HG02973 (cell line): Measurements from ENCODE around the gene SLC44A4.
"Not testable (repeated sequence)": the region's sequence is repeated elsewhere in the genome, so short reads cannot be mapped to it uniquely, and the experiment has no call there.

ENCODE experiments used
- ATAC-seq: cut with Tn5 transposase; IDR thresholded peaks from one replicate; pipeline ENCODE4 v1.9.1; 2021; ENCODE audit warnings: moderate library complexity; ENCODE audit not compliant: unreplicated experiment

SLC44A4 gene

DNA sequence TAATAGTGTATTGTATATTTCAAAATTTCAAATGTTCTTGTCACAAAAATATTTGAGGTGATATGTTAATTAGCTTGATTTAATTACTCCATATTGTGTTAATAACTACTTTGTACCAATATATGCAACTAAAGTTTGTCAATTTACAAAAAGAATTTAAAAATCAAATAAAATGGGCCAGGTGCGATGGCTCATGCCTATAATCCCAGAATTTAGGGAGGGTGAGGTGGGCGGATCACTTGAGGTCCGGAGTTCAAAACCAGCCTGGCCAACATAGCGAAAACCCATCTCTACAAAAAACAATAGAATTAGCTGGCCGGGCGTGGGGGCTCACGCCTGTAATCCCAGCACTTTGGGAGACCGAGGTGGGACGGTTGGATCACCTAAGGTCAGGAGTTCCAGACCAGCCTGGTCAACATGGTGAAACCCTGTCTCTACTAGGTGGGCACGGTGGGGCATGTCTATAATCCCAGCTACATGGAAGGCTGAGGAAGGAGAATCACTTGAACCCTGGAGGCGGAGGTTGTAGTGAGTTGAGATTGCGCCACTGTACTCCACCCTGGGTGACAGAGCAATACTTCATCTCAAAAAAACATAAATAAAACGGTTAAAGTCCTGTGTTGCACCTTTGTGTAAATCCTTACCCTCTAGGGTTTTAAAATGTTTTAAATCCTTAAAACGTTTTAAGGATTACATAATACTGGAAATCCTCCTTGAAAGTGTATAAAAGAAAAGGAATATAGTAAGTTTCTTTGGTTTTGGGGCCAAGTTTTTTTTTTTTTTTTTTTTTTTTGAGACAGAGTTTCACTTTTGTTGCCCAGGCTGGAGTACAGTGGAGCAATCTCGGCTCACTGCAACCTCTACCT, 47.2 kb downstream of the SLC44A4 start:
- ATAC-seq: no peak

DNA sequence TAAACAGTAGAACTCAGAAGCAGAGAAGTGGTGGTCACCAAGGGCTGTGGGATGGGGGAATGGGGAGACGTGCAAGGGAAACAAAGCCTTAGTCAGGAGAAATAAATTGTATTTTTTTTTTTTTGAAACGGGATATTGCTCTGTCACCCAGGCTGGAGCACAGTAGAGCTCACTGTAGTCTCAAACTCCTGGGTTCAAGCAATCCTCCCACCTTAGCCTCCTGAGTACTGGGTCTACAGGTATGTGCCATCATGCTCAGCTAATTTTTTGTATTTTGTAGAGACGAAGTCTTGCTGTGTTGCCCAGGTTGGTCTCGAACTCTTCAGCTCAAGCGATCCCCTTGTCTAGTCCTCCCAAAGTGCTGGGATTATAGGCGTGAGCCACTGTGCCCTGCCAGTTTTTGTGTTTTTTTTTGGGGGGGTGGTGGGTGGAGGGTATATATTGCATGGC, 47.9 kb downstream of the SLC44A4 start:
- ATAC-seq: no peak

DNA sequence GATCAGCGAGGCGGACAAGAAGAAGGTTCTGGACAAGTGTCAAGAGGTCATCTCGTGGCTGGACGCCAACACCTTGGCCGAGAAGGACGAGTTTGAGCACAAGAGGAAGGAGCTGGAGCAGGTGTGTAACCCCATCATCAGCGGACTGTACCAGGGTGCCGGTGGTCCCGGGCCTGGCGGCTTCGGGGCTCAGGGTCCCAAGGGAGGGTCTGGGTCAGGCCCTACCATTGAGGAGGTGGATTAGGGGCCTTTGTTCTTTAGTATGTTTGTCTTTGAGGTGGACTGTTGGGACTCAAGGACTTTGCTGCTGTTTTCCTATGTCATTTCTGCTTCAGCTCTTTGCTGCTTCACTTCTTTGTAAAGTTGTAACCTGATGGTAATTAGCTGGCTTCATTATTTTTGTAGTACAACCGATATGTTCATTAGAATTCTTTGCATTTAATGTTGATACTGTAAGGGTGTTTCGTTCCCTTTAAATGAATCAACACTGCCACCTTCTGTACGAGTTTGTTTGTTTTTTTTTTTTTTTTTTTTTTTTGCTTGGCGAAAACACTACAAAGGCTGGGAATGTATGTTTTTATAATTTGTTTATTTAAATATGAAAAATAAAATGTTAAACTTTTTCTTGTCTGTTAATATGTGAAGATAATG, 49.0 kb downstream of the SLC44A4 start:
- ATAC-seq: no peak

DNA sequence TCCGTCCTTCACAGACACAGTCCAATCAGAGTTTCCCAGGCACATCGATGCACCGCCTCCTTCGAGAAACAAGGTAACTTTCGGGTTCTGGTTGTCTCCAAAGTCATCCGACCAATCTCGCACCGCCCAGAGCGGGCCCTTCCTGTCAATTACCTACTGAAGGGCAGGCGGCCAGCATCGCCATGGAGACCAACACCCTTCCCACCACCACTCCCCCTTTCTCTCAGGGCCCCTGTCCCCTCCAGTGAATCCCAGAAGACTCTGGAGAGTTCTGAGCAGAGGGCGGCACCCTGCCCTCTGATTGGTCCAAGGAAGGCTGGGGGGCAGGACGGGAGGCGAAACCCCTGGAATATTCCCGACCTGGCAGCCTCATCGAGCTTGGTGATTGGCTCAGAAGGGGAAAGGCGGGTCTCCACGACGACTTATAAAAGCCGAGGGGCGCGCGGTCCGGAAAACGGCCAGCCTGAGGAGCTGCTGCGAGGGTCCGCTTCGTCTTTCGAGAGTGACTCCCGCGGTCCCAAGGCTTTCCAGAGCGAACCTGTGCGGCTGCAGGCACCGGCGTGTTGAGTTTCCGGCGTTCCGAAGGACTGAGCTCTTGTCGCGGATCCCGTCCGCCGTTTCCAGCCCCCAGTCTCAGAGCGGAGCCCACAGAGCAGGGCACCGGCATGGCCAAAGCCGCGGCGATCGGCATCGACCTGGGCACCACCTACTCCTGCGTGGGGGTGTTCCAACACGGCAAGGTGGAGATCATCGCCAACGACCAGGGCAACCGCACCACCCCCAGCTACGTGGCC, 51.3 kb downstream of the SLC44A4 start, which contains the start of gene HSPA1B:
Gene HSPA1B (plus strand): TSS at position 453 of the 794 bp plus-strand sequence. CDS start 213 bp downstream, at position 666.
- ATAC-seq: peak; percentile 55

DNA sequence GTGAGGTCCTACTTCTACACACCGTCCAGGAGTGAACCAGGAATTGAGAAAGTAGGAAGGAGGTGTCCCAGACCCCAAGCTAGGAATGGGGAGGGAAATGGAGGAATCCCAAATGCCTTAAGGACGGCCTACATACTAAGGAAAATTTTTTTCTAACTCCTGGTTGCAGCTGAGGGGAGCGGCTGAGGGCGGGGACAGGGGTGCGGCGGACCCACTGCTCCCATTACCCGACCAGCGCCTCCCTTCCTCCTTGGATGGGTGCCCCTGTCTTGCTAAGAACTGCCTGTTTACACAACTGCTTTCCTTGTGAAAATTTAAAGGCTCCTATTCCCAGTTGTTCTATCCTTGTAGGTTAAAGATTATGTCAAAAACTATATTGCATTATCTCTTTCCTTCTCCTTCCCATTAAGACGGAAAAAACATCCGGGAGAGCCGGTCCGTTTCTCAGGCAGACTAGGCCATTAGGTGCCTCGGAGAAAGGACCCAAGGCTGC, 52.0 kb downstream of the SLC44A4 start:
- no peak for ATAC-seq

DNA sequence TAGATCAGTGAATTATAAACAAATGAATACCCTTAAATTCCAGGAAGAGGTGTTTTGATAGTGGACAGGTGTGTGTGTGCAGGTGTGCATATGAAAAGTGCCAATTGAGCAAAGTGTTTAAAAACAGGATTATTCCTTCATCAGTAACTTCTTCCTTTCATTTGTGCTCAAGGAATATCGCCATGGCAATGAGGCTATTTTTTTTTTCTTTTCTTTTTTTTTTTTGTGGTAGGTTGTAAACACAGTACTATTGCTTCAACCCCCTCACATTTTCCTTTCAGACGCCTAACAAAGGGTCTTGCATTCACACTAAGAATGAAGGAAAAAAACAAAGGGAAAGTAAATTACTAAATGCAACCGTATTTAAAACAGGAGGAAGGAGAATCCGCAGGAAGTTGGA, 53.2 kb downstream of the SLC44A4 start:
- ATAC-seq: no peak

DNA sequence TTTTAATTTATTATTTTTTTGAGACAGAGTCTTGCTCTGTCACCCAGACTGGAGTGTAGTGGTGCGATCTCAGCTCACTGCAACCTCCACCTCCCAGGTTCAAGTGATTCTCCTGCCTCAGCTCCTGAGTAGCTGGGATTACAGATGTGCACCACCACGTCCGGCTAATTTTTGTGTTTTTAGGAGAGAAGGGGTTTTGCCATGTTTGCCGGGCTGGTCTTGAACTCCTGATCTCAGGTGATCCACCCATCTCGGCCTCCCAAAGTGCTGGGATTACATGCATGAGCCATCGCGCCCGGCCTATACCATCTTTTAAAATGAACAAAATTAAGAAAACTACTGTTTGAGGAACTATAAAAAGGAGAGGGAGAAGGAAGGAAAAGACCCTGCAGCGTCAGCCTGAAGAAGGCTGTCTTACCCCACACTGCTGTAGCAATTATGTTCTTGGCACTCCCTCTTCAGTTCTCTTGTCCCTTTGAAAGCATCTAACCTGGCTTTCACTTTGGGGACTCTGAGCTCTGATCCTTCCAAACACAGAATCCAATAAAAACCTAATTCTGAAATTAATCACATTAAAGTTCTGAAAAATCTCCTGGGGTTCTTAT, 55.1 kb downstream of the SLC44A4 start:
- not testable (repeated sequence) for ATAC-seq

DNA sequence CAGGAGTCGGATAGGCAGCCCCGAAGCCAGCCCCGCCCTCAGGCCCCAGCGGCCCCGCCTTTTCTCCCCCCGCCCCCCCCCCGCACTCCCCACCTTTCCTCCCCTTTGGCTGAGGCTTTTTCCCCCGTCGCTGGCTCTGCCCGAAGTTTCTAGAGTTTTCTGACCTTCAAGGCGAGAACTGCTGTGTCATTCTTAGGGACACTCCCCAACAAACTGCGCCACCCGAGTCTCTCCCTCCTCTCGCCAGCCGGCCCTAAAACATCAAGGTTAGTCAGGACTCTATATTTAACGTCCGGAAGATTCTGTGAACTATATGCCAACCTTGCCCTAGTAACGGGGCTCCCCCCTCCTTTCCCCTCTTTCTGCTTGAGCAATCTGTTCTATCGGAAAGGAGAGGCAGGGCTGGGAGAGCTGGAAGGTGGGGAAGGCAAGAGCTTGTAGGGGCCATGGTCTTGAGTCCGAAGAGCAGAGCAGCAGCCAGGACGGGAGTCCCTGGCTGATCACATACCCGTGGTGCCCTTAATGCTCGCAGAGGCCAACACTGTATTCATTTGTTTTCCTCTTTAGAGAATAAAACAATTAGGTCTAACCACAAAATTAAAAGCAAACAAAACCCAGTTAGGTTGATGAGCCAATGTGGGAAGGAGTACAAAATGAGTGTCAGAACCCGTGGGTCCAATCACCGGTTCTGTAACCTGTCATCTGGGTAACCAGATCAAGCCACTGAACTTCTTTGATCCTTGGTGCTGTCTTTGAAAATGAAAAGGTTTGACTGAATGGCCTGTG, 56.6 kb downstream of the SLC44A4 start:
- no peak for ATAC-seq

DNA sequence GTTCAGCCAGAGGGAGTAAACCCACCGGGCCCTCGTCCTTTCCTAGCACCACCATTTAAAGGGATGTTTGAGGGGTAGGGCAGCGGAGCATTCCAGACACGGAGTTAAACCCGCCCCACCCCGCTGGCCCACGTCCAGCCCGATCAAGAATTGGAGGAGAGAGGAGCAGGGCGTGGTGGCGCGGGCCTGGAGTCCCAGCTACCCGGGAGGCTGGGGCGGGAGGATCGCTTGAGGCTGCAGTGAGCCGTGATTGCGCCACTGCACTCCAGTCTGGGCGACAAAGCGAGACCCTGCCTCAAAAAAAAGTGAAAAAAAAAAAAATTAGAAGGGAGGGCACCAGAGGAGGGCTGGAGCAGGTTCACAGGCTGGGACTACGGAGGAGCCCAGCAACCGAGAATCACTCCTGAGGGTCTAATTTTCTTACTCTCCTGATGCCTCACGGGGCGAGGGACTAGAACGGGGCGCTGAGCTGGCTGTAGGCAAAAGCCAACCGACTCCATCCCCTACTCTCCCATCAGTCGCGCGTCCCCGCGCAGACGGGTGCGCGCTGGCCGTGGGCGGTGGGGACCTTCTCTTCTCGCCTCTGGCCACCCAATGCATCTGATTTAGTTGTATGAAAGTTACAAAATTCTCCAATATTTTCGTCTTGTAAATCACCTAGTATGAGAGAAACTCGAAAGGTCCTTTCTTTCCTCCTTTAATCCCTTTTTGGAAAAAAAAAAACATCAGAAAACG, 57.3 kb downstream of the SLC44A4 start:
- no peak for ATAC-seq

DNA sequence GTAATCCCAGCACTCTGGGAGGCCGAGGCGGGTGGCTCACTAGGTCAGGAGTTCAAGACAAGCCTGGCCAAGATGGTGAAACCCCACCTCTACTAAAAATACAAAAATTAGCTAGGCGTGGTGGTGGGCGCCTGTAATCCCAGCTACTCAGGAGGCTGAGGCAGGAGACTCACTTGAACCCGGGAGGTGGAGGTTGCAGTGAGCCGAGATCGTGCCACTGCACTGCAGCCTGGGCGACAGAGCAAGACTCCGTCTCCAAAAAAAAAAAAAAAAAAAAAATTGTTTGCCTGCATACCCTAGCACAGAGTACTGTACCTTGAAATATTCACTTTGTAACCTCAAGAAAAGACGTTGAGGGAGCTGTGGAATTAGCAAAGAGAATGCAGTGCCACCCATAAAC, 58.4 kb downstream of the SLC44A4 start:
- not testable (repeated sequence) for ATAC-seq

DNA sequence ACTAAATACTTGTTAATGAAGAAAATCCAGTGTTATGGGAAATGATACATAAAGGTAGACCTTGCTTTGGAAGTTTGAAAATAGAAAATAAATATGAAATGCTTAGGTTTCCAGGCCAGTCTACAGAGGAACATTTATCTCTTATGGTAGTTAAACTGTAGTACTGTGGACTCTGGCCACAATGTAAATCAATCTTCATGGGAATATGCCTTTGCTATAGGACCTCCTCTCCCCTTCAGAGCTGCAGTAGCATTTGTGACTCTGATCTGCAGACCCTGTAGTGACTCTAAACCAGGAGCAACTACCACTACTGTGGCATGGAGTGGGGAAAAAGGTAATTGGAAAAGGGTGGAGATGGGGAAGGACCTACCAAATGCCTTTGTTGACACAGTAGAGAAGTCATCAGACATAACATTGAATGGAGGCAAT, 58.9 kb downstream of the SLC44A4 start:
- ATAC-seq: no peak

DNA sequence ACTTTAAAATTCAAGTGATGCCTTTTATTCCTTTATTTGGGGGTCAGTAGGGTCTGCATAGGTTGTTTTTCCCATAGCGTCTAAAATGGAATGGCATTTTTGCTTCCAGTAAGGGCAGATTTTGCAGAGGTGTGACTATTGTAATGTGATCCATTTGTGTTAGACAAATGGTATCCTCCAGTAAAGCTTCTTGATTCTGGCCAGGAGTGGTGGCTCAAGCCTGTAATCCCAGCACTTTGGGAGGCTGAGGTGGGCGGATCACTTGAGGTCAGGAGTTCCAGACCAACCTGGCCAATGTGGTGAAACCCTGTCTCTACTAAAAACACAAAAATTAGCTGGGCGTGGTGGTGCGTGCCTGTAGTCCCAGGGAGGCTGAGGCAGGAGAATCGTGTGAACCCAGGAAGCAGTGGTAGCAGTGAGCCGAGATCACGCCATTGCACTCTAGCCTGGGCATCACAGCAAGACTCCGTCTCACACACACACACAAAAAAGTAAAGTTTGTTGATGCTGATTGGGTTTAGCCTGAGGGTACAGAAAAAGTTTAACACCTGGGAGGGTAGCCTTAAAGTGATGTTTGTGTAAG, 60.8 kb downstream of the SLC44A4 start:
- ATAC-seq: not testable (repeated sequence)

DNA sequence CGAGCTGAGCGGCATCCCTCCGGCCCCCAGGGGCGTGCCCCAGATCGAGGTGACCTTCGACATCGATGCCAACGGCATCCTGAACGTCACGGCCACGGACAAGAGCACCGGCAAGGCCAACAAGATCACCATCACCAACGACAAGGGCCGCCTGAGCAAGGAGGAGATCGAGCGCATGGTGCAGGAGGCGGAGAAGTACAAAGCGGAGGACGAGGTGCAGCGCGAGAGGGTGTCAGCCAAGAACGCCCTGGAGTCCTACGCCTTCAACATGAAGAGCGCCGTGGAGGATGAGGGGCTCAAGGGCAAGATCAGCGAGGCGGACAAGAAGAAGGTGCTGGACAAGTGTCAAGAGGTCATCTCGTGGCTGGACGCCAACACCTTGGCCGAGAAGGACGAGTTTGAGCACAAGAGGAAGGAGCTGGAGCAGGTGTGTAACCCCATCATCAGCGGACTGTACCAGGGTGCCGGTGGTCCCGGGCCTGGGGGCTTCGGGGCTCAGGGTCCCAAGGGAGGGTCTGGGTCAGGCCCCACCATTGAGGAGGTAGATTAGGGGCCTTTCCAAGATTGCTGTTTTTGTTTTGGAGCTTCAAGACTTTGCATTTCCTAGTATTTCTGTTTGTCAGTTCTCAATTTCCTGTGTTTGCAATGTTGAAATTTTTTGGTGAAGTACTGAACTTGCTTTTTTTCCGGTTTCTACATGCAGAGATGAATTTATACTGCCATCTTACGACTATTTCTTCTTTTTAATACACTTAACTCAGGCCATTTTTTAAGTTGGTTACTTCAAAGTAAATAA, 61.5 kb downstream of the SLC44A4 start:
- not testable (repeated sequence) for ATAC-seq

DNA sequence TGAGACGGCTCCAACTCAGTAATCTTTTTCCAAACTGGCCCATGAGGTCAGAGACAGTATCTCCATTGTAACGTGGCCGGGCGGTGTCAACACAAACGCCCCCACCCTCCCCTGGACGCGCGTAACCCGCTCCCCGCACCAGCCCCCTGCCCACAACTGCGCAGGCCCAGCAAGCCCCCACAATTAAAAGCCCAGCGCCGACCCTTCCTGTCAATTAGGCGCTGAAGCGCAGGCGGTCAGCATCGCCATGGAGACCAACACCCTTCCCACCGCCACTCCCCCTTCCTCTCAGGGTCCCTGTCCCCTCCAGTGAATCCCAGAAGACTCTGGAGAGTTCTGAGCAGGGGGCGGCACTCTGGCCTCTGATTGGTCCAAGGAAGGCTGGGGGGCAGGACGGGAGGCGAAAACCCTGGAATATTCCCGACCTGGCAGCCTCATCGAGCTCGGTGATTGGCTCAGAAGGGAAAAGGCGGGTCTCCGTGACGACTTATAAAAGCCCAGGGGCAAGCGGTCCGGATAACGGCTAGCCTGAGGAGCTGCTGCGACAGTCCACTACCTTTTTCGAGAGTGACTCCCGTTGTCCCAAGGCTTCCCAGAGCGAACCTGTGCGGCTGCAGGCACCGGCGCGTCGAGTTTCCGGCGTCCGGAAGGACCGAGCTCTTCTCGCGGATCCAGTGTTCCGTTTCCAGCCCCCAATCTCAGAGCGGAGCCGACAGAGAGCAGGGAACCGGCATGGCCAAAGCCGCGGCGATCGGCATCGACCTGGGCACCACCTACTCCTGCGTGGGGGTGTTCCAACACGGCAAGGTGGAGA, 63.6 kb downstream of the SLC44A4 start, which contains the start of the genes HSPA1A and HSPA1L:
Gene HSPA1A (plus strand): TSS at position 519 of the 814 bp plus-strand sequence. CDS start 214 bp downstream, at position 733.
Gene HSPA1L (minus strand): TSS at position 259 of the 814 bp plus-strand sequence. CDS start 3,311 bp downstream, outside the sequence.
- ATAC-seq: no peak

DNA sequence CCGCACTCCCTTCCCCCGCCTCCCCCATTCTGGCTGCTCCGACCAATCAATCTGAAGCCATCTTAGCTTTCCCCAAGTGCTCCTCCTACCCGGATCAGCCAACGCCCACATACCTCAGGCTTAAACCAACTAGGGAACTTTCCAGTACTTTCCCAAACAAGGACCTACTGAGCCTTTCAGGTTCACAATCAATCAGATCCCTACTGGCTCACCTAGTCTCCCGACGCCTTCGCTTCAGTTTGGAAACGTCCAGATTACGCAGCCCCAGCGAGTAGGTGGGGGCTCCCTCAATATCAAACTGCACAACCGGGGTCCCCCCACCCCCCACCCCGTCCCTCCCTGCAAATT, 64.1 kb downstream of the SLC44A4 start:
- ATAC-seq: no peak

DNA sequence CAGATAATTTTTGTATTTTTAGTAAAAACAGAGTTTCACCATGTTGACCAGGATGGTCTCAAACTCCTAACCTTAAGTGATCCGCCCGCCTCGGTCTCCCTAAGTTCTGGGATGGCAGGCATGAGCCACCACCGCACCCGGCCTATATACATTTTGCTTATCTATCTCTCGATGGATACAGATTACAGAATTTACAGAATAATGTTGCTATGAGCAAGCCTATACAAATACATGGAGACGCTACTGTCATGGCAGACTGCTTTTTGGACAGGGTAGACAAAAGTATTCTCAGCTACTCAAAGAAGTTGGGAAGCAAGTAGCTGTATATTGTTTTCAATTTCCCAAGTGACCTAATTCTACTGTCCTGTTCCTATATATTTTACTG, 65.3 kb downstream of the SLC44A4 start:
- ATAC-seq: no peak
